ENCODE data around the gene ARSG.
A peak's percentile ranks its signal among the peaks of the same experiment; 100 is the strongest.
"Not testable (repeated sequence)": the region's sequence is repeated elsewhere in the genome, so short reads cannot be mapped to it uniquely, and the experiment has no call there.

The ARSG gene

DNA sequence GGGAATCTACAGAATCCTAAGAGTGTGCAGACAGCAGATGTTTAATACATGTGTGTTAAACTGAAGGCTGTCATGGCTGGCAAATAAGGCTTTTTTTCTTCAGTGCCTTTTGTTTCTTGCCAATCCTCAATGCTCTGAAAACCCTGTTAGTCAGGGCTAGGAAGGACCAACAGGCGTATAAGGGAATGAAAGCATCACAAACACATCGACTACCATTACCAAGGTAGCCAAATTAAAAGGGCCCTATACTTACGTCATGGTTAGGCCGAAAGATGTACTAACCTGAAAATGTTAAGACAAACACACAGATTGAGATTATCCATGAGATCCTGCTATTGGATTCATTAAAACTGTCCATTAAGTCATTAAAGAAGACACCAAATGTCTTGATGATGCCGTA is 13.5 kb upstream of the ARSG start:
- H3K9me3 ChIP-seq (ENCODE audit: low read length) = no peaks in the 10 kb centered on the region
- H3K79me2 ChIP-seq (ENCODE audit: insufficient read depth, low read length) = peaks cover 40% of the 10 kb centered on the region
- H3K4me1 ChIP-seq (ENCODE audit: insufficient read depth, low read length, severe bottlenecking) = no peaks in the 10 kb centered on the region
- no peak overlapping the region for H3K9ac ChIP-seq (ENCODE audit: low read length)
- no peaks in the 10 kb centered on the region for H3K27me3 ChIP-seq (ENCODE audit: insufficient read depth, low read length)
- H3K4me2 ChIP-seq (ENCODE audit: low read length) = no peak overlapping the region
- no peaks in the 10 kb centered on the region for H3F3A ChIP-seq (ENCODE audit: insufficient read depth, low read length)
- no peaks in the 10 kb centered on the region for H3K9me2 ChIP-seq (ENCODE audit: low read depth, low read length)
- H4K20me1 ChIP-seq (ENCODE audit: insufficient read depth, low read length) = no peaks in the 10 kb centered on the region
- H3K36me3 ChIP-seq (ENCODE audit: insufficient read depth, low read length) = peaks cover 96% of the 10 kb centered on the region
- H3K4me3 ChIP-seq (ENCODE audit: low read depth, low read length, poor library complexity, severe bottlenecking) = no peak overlapping the region
- H2AFZ ChIP-seq (ENCODE audit: low read length) = no peak overlapping the region
- no peak for TF ChIP-seq EZH2 (IDR thresholded peaks at IDR 0.05; ENCODE audit: borderline replicate concordance, low read length)
- TF ChIP-seq, protein P1, sequence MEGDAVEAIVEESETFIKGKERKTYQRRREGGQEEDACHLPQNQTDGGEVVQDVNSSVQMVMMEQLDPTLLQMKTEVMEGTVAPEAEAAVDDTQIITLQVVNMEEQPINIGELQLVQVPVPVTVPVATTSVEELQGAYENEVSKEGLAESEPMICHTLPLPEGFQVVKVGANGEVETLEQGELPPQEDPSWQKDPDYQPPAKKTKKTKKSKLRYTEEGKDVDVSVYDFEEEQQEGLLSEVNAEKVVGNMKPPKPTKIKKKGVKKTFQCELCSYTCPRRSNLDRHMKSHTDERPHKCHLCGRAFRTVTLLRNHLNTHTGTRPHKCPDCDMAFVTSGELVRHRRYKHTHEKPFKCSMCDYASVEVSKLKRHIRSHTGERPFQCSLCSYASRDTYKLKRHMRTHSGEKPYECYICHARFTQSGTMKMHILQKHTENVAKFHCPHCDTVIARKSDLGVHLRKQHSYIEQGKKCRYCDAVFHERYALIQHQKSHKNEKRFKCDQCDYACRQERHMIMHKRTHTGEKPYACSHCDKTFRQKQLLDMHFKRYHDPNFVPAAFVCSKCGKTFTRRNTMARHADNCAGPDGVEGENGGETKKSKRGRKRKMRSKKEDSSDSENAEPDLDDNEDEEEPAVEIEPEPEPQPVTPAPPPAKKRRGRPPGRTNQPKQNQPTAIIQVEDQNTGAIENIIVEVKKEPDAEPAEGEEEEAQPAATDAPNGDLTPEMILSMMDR (IDR thresholded peaks at IDR 0.05; ENCODE audit: low read length) = no peak
- H3K27ac ChIP-seq (ENCODE audit: low read depth, low read length, poor library complexity, severe bottlenecking) = no peak overlapping the region

DNA sequence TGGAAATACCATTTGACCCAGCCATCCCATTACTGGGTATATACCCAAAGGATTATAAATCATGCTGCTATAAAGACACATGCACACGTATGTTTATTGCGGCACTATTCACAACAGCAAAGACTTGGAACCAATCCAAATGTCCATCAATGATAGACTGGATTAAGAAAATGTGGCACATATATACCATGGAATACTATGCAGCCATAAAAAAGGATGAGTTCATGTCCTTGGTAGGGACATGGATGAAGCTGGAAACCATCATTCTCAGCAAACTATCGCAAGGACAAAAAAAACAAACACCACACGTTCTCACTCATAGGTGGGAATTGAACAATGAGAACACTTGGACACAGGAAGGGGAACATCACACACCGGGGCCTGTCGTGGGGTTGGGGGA is 9.3 kb upstream of the ARSG start:
- not testable (repeated sequence) for H3K9me3 ChIP-seq (ENCODE audit: low read length)
- peaks cover 81% of the 10 kb centered on the region for H3K79me2 ChIP-seq (ENCODE audit: insufficient read depth, low read length)

GRCh38 chr17:68288375-68288774 is 2.9 kb upstream of the ARSG start:
- Histone ChIP-seq H3K36me3 (ENCODE audit: insufficient read depth, low read length) (peaks cover 56% of the 10 kb centered on the region), H3K27me3 (ENCODE audit: insufficient read depth, low read length) (no peaks in the 10 kb centered on the region), H3K9ac (ENCODE audit: low read length) (peak overlapping the region; percentile 100), H3K79me2 (ENCODE audit: insufficient read depth, low read length) (peaks cover 75% of the 10 kb centered on the region), H4K20me1 (ENCODE audit: insufficient read depth, low read length) (no peaks in the 10 kb centered on the region), H3K9me2 (ENCODE audit: low read depth, low read length) (no peaks in the 10 kb centered on the region), H2AFZ (ENCODE audit: low read length) (no peak overlapping the region), H3K4me2 (ENCODE audit: low read length) (peak overlapping the region; percentile 81), H3K9me3 (ENCODE audit: low read length) (no peaks in the 10 kb centered on the region), H3K27ac (ENCODE audit: low read depth, low read length, poor library complexity, severe bottlenecking) (peak overlapping the region; percentile 98), H3F3A (ENCODE audit: insufficient read depth, low read length) (0 out of 2 replicates have a peak, but pooled peaks cover 7% of the 10 kb centered on the region), H3K4me3 (ENCODE audit: low read depth, low read length, poor library complexity, severe bottlenecking) (peak overlapping the region; percentile 99), H3K4me1 (ENCODE audit: insufficient read depth, low read length, severe bottlenecking) (peaks cover 54% of the 10 kb centered on the region)
- no peak for TF ChIP-seq EZH2 (IDR thresholded peaks at IDR 0.05; ENCODE audit: borderline replicate concordance, low read length)
- TF ChIP-seq, protein P1 (IDR thresholded peaks at IDR 0.05; ENCODE audit: low read length) = no peak

More for the DNA sequence above, 9.3 kb upstream of the ARSG start:
- not testable (repeated sequence) for H3K9ac ChIP-seq (ENCODE audit: low read length); H3K4me2 ChIP-seq (ENCODE audit: low read length); H3K9me2 ChIP-seq (ENCODE audit: low read depth, low read length); H4K20me1 ChIP-seq (ENCODE audit: insufficient read depth, low read length); H2AFZ ChIP-seq (ENCODE audit: low read length); H3K27me3 ChIP-seq (ENCODE audit: insufficient read depth, low read length); H3K4me3 ChIP-seq (ENCODE audit: low read depth, low read length, poor library complexity, severe bottlenecking); H3K27ac ChIP-seq (ENCODE audit: low read depth, low read length, poor library complexity, severe bottlenecking); H3F3A ChIP-seq (ENCODE audit: insufficient read depth, low read length)
- H3K36me3 ChIP-seq (ENCODE audit: insufficient read depth, low read length) = peaks cover 93% of the 10 kb centered on the region
- peaks cover 16% of the 10 kb centered on the region for H3K4me1 ChIP-seq (ENCODE audit: insufficient read depth, low read length, severe bottlenecking)

DNA sequence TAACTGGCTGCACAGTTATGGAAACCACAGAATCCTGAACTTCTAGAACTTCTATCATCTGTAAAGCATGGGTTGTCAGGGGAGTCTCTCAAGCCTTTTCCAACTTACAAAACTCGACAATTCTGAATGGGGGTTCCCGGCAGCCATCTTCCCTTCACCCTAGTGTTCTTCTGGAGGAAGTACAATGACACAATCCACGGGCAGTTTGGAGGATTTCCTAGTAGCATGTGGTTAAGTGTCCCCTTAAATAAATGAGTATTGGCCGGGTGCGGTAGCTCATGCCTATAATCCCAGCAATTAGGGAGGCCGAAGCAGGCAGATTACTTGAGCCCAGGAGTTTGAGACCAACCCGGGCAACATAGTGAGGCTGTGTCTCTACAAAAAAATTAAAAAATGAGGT is 2.5 kb upstream of the ARSG start:
- H3K27me3 ChIP-seq (ENCODE audit: insufficient read depth, low read length) = no peaks in the 10 kb centered on the region
- no peak overlapping the region for H2AFZ ChIP-seq (ENCODE audit: low read length)
- peak overlapping the region; percentile 98 for H3K27ac ChIP-seq (ENCODE audit: low read depth, low read length, poor library complexity, severe bottlenecking)
- peaks cover 58% of the 10 kb centered on the region for H3K4me1 ChIP-seq (ENCODE audit: insufficient read depth, low read length, severe bottlenecking)
- peaks cover 71% of the 10 kb centered on the region for H3K79me2 ChIP-seq (ENCODE audit: insufficient read depth, low read length)
- TF ChIP-seq EZH2 (IDR thresholded peaks at IDR 0.05; ENCODE audit: borderline replicate concordance, low read length) = no peak
- TF ChIP-seq, protein P1 (IDR thresholded peaks at IDR 0.05; ENCODE audit: low read length) = peak; percentile 22; the same call in 1 of the 2 replicates
- 0 out of 2 replicates have a peak, but pooled peaks cover 7% of the 10 kb centered on the region for H3F3A ChIP-seq (ENCODE audit: insufficient read depth, low read length)
- H3K4me3 ChIP-seq (ENCODE audit: low read depth, low read length, poor library complexity, severe bottlenecking) = peak overlapping the region; percentile 99
- H3K9ac ChIP-seq (ENCODE audit: low read length) = peak overlapping the region; percentile 100
- no peaks in the 10 kb centered on the region for H3K9me3 ChIP-seq (ENCODE audit: low read length)
- no peaks in the 10 kb centered on the region for H3K9me2 ChIP-seq (ENCODE audit: low read depth, low read length)
- H3K36me3 ChIP-seq (ENCODE audit: insufficient read depth, low read length) = peaks cover 52% of the 10 kb centered on the region
- H3K4me2 ChIP-seq (ENCODE audit: low read length) = peak overlapping the region; percentile 81
- no peaks in the 10 kb centered on the region for H4K20me1 ChIP-seq (ENCODE audit: insufficient read depth, low read length)

All from OCI-LY1 (cell line).